HG03378 (cell line): ENCODE results near the gene PADI4.

Experiments used
- ATAC-seq: cut with Tn5 transposase; IDR thresholded peaks from one replicate; pipeline ENCODE4 v1.9.1; 2021; ENCODE audit warnings: mild to moderate bottlenecking, moderate library complexity; ENCODE audit not compliant: unreplicated experiment

Gene PADI4, protein sequence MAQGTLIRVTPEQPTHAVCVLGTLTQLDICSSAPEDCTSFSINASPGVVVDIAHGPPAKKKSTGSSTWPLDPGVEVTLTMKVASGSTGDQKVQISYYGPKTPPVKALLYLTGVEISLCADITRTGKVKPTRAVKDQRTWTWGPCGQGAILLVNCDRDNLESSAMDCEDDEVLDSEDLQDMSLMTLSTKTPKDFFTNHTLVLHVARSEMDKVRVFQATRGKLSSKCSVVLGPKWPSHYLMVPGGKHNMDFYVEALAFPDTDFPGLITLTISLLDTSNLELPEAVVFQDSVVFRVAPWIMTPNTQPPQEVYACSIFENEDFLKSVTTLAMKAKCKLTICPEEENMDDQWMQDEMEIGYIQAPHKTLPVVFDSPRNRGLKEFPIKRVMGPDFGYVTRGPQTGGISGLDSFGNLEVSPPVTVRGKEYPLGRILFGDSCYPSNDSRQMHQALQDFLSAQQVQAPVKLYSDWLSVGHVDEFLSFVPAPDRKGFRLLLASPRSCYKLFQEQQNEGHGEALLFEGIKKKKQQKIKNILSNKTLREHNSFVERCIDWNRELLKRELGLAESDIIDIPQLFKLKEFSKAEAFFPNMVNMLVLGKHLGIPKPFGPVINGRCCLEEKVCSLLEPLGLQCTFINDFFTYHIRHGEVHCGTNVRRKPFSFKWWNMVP

DNA sequence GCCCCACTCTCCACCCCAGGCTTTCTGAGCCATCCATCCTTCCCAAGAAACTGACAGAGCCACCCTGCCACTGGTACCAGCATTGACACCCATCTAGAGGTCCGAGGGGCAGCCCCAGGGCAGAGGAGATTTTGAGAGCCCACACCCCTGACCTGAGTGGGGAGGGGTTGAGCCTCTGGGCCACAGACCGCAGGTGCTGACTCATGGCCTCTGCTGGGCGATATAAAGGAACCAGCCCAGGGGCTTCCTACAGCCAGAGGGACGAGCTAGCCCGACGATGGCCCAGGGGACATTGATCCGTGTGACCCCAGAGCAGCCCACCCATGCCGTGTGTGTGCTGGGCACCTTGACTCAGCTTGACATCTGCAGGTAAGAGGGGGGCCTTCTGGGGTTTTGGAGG, at the start of gene PADI4:
PADI4 (plus strand) TSS at position 252 of the 400 bp plus-strand sequence; CDS start at position 278, 26 bp downstream.
- ATAC-seq = no peak

DNA sequence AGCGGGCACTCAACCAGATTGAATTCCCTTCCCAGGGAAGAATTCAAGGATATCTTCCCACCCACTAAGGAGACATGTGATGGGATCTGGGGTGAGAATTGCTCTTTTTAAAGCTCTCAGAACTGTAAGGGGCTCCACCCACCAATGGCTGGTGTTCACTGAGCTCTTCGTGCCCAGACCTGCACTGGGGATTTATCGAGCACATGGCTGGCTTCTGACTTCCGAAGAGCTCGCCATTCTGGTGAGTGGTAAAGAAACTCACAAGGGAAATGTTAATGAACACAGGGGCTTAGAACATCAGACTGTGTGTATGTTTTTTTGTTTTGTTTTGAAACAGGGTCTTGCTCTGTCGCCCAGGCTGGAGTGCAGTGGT, 49.3 kb upstream of the PADI4 start:
- no peak for ATAC-seq

DNA sequence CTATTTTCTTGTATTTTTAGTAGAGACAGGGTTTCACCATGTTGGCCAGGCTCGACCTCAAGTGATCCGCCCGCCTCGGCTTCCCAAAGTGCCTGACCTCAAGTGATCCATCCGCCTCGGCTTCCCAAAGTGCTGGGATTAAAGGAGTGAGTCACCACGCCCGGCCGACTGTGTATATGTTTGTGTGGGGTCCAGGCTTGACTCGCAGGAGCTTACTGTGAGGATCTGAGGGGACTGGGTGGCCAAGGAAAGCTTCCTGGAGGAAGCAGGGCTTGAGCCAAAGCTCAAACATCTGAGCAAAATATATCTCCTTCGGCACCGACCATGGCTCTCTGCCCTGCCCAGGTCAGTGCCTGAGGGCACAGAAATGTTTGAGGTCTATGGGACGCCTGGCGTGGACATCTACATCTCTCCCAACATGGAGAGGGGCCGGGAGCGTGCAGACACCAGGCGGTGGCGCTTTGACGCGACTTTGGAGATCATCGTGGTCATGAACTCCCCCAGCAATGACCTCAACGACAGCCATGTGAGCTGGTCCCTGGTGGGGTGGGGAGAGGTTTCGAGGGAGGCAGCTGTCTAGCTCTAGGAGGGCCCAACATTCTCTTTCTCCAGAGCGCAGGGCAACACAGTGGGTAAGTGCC, 48.6 kb upstream of the PADI4 start:
- ATAC-seq = no peak

DNA sequence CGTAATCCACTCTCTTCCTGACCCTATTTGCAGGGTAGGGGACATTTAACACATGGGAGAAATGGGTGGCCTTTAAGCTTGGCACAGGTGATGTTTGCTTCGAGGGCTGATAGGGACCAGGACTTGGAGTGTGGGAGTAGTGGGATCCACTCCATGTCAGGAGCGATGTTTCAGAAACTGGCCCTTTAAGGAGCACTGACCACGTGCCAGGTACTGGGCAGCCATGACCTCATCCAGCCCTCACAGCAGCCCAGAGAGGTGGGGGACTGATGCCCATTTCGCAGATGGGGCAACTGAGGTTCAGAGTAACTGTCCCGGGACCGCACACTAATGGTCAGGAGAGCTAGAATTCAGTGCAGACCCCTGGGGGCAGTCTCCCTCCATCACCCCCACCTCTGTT, 47.7 kb upstream of the PADI4 start:
- no peak for ATAC-seq

DNA sequence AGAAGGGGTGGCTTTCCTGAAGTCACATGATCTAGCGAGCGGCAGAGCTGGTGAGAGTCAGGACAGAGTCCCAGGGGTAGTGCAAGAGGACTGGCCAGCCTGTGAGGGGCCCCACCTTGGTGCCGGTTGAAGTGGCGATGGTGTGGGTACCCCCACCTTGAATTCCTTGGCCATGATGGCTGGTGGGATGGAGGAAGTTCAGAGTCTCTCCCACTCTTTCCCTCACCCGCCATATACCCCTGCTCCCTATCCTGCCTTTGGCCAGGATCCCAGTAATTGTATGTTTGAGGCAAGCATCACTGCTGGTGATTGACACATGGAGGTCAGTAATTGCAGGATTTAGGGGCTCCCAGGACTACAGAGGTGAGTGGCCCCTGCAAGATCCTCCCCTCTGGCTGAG, 47.3 kb upstream of the PADI4 start:
- no peak for ATAC-seq

DNA sequence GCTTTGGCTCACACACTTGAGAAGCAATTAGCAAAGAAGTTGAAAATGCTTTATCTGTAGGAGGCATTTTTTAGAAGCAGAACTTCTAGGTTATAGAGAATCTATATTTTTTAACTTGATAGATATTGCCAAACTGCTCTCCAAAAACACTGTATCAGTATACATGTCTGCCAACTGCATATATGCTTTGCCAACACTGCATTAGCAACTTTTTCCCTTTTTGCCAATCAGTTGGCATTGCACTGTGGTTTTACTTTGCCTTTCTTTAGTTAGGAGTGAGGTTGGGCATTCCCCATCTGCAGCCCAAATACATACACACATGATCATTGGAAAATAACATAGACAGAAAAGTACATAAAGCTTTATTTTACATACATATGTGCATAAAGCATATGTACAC, 44.1 kb upstream of the PADI4 start:
- no peak for ATAC-seq

DNA sequence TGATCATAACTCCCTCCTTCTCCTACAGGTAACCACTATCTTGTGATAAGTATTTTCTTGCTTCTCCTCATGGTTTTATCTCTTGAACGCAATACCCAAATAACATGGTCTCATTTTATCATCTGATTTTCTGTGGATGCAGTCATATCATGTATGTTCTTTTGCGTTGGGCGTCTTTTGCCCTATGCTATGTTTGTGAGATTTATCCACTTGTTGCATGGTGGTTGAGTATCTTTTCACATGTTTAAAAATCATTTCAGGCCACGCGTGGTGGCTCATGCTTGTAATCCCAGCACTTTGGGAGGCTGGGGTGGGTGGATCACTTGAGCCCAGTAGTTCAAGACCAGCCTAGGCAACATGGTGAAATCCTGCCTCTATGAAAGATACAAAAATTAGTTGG, 43.5 kb upstream of the PADI4 start:
- no peak for ATAC-seq

DNA sequence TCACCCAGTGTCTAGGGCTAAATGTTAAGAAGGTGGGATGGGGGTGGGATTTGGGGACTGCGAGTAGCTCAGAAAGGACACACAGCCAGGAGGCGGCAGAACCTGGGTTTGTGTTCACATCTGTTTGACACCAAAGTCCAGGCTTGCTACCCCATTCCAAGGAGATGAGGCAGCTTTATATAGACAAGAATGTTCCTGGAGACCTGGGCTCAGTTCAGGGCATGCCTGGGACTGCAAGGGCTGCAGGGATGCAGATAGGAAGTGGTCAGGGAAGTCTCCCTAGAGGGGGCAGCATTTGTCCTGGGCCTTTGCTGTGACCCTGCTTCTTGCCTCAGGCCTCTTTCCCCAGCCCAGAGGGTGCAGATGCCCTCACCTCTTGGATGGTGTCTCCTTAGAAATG, 42.8 kb upstream of the PADI4 start:
- no peak for ATAC-seq

DNA sequence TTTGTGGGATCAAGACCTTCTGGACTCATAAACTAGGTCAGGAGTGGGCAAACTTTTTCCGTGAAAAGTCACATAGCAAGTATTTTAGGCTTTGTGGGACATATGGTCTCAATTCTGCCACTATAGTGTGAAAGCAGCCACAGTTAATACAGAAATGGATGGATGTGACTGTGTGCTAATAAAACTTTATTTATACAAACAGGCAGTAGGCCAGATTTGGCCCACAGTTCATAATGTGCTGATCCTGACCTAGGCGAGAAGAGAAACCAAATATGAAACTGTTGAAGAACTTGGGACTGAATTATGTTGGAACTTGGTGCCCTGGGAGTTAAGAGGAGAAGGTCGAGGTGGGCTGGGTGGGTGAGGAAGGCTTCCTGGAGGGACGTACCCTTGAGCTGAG, 42.0 kb upstream of the PADI4 start:
- no peak for ATAC-seq

DNA sequence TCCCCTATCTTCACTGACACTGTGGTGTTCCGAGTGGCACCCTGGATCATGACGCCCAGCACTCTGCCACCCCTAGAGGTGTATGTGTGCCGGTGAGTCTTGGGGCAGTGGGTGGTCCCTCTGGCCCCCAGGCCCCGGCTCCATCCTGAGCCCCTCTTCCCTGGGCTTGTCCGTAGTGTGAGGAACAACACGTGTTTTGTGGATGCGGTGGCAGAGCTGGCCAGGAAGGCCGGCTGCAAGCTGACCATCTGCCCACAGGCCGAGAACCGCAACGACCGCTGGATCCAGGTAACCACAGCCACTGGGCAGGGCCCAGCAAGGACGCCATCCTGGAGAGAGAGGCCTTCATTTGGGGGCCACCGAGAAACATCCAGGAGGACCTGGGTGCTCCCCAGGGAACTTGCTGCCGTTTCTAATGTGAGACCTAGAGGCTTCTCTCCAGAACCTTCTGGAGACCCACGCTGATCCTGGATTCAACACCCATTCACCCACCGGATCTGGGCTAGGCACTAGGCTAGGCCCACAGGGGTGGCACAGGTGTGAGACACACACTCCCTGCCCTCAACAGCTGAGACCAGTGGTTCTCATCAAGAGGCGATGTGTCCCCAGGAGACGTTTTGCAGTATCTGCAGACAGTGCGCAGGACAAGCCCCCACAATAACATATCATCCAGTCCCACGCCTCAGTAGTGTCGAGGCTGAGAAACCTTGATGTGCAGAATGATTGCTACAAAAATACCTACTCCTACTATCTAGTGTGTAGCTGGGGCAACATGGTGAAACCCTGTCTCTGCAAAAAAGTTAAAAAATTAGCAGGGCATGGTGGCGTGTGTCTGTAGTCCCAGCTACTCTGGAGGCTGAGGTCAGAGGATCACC, 36.9 kb upstream of the PADI4 start:
- ATAC-seq = no peak

DNA sequence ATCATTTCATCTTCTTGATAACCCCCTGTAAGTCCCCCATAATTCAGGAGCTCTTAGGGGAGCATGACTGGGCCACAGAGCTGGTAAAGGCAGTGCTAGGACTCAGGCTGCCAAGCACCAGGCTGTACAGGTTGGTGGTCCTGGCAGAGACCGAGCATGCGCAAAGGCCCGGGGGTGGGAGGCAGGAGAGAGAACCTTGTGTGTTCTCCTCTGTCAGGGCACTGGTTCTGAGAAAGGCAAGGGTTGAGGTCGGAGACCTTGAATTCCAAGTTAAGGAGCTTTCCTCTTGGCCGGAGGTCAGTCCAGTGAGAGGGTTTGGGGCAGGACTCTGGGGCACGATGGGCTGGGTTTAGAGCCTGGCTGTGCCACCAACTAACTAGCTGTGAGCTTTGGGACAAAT, 35.9 kb upstream of the PADI4 start:
- ATAC-seq = no peak

DNA sequence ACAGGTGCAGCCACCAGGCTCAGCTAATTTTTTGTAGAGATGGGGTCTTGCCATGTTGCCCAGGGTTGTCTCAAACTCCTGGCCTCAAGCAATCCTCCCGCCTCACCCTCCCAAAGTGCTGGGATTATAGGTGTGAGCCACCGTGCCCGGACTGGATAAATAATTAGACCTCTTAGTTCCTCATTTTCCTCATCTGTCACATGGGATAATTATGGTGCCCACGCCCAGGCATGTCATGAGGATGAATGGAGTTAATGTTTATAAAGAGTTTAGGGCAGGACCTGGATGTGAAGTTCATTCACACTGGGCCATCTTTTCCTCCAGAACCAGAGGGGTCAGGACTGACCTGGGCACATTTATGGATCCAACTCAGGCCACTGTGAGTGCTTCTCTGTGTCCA, 35.4 kb upstream of the PADI4 start:
- no peak for ATAC-seq

DNA sequence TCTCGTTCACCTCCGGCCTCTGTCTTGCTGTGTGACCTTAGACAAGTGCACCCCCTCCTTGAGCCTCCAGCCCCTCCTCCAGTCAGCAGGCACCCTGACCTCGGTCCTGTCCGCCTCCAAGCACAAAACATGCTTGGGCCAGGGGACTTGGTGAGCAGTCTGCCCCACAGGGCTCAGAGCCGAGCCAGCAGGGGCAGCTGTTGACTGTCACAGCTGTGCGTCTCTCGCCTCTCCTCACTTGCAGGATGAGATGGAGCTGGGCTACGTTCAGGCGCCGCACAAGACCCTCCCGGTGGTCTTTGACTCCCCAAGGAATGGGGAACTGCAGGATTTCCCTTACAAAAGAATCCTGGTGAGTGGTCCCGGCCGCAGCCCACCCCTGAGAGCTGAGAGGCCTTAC, 34.9 kb upstream of the PADI4 start:
- ATAC-seq = no peak

DNA sequence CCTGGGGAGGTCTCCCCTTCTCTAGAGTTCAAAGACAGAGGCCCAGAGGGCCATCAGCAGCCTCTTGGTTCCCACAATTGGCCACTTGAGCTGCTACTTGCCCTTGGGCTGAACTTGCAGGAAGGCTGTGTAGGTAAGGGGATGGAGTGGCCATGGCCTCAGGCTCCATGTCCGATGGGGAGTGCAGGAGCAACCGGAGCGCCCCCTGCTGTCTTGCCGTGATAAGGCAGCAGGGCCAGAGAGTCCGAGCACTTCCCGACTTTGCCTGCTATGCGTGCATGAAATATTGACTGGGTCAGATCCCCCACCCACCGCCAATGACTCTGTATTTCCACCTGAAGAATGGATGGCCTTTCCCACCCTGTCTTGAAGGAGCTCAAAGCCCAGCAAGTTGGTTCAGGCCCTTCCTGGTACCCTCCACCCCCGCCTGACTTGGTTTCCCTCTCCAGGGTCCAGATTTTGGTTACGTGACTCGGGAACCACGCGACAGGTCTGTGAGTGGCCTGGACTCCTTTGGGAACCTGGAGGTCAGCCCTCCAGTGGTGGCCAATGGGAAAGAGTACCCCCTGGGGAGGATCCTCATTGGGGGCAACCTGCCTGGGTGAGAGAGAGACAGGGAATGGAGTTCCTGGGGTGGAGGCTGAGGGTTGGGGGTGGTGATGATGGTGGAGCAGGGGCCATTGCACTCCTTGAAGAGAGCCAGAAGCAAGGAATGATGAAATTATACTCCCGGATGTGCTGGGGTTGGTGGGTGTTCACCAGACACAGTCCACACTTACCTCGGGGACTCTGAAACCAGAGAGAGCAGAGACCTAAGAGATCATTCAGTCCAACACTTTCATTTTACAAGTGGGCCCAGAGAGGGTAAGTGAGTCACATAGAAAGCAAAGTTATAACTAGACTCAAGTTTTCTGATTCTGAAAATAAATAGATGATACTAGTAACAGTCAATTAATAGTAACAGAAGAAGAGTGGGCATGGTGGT, 33.5 kb upstream of the PADI4 start:
- ATAC-seq = no peak

DNA sequence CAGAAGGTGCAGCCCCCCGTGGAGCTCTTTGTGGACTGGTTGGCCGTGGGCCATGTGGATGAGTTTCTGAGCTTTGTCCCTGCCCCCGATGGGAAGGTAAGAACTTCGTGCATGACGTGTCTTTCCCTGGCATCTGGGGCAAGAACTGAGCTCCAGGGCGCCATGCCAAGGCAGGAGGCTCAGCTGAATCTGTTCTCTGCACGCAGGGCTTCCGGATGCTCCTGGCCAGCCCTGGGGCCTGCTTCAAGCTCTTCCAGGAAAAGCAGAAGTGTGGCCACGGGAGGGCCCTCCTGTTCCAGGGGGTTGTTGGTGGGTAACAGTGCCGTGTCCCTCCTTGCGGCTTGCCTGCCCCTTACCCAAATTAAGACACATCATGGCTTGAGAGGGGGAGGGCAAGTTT, 31.4 kb upstream of the PADI4 start:
- ATAC-seq = no peak

DNA sequence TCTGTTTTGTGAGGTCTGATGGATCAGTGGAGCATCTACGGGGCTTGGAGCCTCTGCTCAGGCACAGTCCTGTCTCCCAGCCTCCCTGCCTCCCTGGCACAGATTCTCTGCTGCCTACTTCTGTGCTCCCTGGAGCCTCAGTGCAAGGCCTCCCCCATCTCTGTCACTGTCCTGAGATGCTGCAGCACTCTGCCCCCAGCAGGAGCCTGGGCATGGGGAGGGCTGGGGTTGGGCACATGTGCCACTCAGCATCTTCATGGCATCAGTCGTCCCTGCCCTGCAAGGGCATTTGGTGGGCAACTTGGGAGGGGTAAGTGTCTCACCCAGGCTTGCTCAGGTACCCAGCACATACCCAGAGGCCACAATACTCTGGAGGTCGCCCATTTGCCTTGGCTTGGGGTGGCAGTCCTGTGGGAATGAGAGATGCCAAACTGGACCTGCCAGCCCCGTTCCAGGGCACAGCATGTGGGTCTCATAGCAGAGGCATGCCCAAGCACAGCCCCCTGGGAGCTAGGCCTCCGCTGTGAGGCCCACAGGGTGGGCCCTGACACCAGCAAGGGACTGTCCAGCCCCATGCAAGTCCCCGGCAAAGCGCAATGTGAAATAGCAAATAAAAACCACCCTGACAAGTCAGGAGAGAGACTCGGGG, 30.4 kb upstream of the PADI4 start:
- no peak for ATAC-seq

DNA sequence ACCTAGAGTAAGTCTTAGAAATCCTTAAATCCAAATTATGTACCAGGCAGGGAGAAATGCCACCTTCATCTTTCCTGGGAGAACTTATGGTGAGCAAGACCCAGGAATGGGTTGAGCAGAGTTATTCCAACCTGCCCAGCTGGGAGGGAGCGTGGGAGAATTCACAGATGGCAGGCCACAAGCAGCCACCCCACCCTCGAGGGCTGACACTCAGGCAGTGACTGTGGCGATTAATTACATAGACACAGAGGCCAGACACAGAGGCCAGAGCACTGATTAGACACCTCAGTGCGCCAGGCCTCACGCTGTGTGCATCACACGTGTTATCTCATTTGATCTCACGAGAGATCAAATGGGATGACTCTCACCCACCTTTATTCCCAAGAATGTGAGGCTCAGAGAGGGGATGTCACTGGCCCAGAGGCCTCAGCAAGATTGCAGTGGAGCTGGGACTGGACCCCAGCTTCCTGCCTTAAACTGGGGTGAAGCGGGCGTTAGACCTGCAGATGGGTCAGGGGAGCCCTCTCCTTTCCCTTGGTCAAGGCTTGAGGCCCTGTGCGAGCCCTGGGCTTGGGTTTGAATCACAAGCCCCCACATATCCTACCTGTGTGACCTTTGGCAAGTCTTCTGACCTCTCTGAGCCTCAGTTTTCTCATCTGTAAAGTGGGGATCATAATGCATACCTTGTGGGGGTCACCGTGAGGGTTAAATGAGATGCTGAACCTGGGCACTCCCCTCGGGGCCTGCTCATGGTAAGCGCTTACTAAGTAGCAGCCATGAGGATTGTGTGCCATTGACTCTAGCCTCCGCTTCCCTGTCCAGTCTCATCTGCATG, 28.8 kb upstream of the PADI4 start:
- no peak for ATAC-seq

DNA sequence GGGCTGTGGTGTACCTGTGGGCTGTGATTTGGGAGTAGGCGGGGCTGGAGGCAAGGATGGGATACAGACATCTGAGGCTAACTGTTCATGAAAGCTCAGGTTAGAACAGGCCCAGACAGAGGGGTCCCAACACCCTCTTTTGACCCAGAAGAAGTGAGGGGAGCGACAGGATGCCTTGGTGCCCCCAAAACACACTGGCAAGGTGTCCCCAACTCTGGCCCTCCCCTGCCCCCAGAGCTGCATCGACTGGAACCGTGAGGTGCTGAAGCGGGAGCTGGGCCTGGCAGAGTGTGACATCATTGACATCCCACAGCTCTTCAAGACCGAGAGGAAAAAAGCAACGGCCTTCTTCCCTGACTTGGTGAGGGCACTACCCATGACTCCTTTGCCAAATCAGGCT, 27.6 kb upstream of the PADI4 start:
- no peak for ATAC-seq

DNA sequence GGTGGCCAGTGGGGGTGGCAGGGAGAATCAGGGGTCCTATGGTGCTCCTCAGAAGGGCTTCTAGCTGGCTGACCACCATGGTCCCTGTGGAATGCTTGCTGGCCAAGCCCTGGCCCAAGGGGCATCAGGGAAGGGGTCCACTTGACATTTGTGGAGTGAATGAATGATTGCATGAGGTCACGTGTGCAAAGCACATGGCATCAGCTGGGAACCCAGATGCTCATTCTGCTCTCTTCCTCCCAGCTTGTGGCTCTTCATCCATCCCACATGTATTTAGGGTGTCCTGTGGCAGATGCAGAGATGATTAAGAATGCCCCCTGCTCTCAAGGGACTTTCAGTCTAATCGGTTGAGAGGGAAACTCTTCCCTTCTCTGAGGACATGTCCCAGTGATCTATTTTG, 27.1 kb upstream of the PADI4 start:
- ATAC-seq = no peak
